ENCODE results near the gene ELMOD2. TPM values are rescaled to one million over a fixed set of nuclear protein-coding genes. Genes with fewer than 3 reads are reported as not detected.

The ELMOD2 gene
- total and polyA plus RNA-seq, 8 donors, result 2.1 to 38.7 (median 8.9) TPM

DNA sequence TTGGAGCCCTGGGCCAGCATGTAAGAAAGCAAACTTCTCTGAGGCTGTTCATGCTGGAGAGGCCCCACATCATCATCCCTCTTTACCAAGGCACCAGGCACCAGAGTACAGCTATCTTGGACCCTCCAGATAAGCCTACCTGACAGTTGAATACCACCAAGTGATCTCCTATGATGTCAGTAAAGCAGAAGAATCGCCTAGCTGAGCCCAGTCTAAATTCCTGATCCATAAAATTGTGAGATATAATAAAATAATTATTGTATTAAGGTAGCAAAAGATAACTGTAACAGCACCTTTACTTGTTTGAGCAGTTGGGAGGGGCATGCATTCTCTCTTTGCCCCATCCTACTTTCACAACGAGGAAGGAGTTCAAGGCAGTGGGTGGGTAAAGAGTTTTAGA is 47.7 kb downstream of the ELMOD2 start:
- TF ChIP-seq POLR2A (IDR thresholded peaks at IDR 0.05) (no peak), EP300 (IDR thresholded peaks at IDR 0.05) (no peak), POLR2AphosphoS5 (IDR thresholded peaks at IDR 0.05) (no peak)
- TF ChIP-seq, protein P1, sequence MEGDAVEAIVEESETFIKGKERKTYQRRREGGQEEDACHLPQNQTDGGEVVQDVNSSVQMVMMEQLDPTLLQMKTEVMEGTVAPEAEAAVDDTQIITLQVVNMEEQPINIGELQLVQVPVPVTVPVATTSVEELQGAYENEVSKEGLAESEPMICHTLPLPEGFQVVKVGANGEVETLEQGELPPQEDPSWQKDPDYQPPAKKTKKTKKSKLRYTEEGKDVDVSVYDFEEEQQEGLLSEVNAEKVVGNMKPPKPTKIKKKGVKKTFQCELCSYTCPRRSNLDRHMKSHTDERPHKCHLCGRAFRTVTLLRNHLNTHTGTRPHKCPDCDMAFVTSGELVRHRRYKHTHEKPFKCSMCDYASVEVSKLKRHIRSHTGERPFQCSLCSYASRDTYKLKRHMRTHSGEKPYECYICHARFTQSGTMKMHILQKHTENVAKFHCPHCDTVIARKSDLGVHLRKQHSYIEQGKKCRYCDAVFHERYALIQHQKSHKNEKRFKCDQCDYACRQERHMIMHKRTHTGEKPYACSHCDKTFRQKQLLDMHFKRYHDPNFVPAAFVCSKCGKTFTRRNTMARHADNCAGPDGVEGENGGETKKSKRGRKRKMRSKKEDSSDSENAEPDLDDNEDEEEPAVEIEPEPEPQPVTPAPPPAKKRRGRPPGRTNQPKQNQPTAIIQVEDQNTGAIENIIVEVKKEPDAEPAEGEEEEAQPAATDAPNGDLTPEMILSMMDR (IDR thresholded peaks at IDR 0.05), result no peak
- peaks cover 14 to 25% (median 21%) of the 10 kb centered on the region in 4 donors for H3K4me1 ChIP-seq
- no peaks in the 10 kb centered on the region for H3K36me3 ChIP-seq
- 86 to 91% (median 88%) methylated on average over 2 of the region's 2 CpGs for WGBS, 5 donors
- H3K27ac ChIP-seq, result no peak overlapping the region
- DNase-seq, result no peak
- intact Hi-C loops (cut with DNase I; ENCODE audit: low total_unique reads), result no loop called here
- H3K9me3 ChIP-seq, result peaks cover 0 to 17% (median 14%) of the 10 kb centered on the region in 4 donors
- no peak overlapping the region for H3K4me3 ChIP-seq
- H3K27me3 ChIP-seq, result peaks cover 0 to 71% (median 42%) of the 10 kb centered on the region in 3 donors

DNA sequence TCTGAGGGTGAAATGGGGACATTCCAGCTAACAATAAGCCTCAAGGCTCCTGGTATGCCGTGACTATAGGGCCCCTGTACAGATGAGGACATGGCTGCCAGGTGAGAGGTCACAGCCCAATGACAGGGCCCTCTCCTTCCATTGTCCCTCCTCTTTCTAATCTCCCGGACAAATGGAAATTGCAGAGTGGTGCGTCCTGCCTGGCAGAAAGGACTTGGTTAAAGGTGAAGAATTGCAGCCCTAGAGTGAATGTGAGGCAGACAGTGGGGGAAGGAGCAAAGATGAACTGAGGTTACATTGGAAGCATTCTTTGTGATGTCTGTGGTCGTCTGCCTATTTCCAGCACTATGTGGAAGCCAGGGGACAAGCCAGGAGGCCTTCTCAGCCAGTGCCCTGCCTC is 51.5 kb downstream of the ELMOD2 start:
- intact Hi-C loops (cut with DNase I; ENCODE audit: low total_unique reads), result no loop called here

DNA sequence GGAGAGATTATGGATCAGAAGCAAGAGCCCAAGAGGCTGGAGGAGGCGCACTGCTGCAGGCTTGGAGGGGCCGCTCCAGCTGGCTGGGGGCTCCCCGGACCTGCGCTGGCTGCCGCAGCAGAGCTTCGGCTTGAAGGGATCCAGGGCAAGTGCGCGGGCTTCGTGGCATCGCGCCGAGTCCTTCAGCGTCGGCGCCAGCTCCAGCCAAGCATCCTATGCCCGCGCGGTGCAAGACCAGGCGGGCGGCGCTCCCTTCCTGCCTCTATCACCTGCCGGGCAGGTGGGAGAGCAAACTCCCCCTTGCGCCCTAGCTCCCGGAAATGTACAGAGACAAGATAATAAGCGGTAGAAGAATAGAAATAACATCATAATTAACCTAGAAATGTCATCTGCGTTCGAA is 55.3 kb downstream of the ELMOD2 start:
- Histone ChIP-seq H3K4me1 (peaks cover 0 to 6% (median 2%) of the 10 kb centered on the region in 4 donors), H3K27me3 (peaks cover 0 to 56% (median 17%) of the 10 kb centered on the region in 3 donors), H3K36me3 (no peaks in the 10 kb centered on the region), H3K9me3 (no peaks in the 10 kb centered on the region), H3K4me3 (no peak overlapping the region), H3K27ac (no peak overlapping the region)
- intact Hi-C loops (cut with DNase I; ENCODE audit: low total_unique reads), result no loop called here
- DNase-seq, result peak in 1 of 2 donors; percentile 34
- TF ChIP-seq POLR2AphosphoS5 (IDR thresholded peaks at IDR 0.05) (no peak), POLR2A (IDR thresholded peaks at IDR 0.05) (no peak), EP300 (IDR thresholded peaks at IDR 0.05) (no peak)
- TF ChIP-seq, protein P1 (IDR thresholded peaks at IDR 0.05), result no peak
- 11 to 28% (median 14%) methylated on average over 19 to 27 of the region's 27 CpGs for WGBS, 5 donors

More for the DNA sequence above, 51.5 kb downstream of the ELMOD2 start:
- H3K9me3 ChIP-seq, result peaks cover 0 to 17% (median 14%) of the 10 kb centered on the region in 4 donors
- no peak overlapping the region for H3K4me3 ChIP-seq
- H3K4me1 ChIP-seq, result peaks cover 0 to 6% (median 2%) of the 10 kb centered on the region in 4 donors
- no peaks in the 10 kb centered on the region for H3K36me3 ChIP-seq
- H3K27ac ChIP-seq, result no peak overlapping the region
- no peak for TF ChIP-seq POLR2AphosphoS5 (IDR thresholded peaks at IDR 0.05)
- no peak for TF ChIP-seq EP300 (IDR thresholded peaks at IDR 0.05)
- no peak for TF ChIP-seq POLR2A (IDR thresholded peaks at IDR 0.05)
- TF ChIP-seq, protein P1 (IDR thresholded peaks at IDR 0.05), result no peak
- no peak for DNase-seq
- H3K27me3 ChIP-seq, result peaks cover 0 to 70% (median 26%) of the 10 kb centered on the region in 3 donors
- WGBS, 5 donors, result 56 to 63% (median 58%) methylated on average over 4 of the region's 4 CpGs

DNA sequence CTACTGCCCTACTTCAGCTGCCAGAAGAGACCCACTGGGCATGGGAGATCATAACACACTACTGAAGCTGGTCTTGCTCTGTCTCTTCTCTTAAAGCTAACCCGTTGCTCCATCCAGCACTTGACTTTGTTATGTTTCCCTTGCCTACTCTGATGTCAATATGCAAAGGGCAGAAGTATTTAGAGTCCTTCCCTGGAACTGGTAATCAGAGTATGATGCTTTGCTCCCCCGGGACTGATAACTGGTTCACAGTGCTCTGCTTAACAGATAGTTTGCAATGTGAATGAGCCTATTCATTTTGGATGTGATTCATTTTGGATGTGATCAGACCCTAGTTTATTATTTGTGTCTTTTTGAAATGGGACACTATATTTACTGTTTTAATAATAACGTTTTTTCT is 57.1 kb downstream of the ELMOD2 start:
- no peak overlapping the region for H3K27ac ChIP-seq
- intact Hi-C loops (cut with DNase I; ENCODE audit: low total_unique reads), result no loop called here
- WGBS, 5 donors, result 54 to 83% (median 66%) methylated on average over 3 of the region's 3 CpGs

More for the DNA sequence above, 57.1 kb downstream of the ELMOD2 start:
- TF ChIP-seq POLR2A (IDR thresholded peaks at IDR 0.05) (no peak), POLR2AphosphoS5 (IDR thresholded peaks at IDR 0.05) (no peak), EP300 (IDR thresholded peaks at IDR 0.05) (no peak)
- TF ChIP-seq, protein P1 (IDR thresholded peaks at IDR 0.05), result no peak
- no peaks in the 10 kb centered on the region for H3K9me3 ChIP-seq
- no peak overlapping the region for H3K4me3 ChIP-seq
- no peaks in the 10 kb centered on the region for H3K36me3 ChIP-seq
- H3K4me1 ChIP-seq, result peaks cover 0 to 6% (median 2%) of the 10 kb centered on the region in 4 donors
- H3K27me3 ChIP-seq, result peaks cover 0 to 46% (median 17%) of the 10 kb centered on the region in 3 donors
- DNase-seq, result no peak
